Epithelial cell of proximal tubule (primary cell): Measurements from ENCODE around the gene CCDC9B. TPM values are rescaled to one million over a fixed set of nuclear protein-coding genes. Genes with fewer than 3 reads are reported as not detected.

ENCODE experiments used
- DNase-seq: peaks from one replicate; pipeline ENCODE4 v3.0.0-alpha.2; 2011; ENCODE audit warnings: low read depth
- H3K4me3 ChIP-seq: 2 replicates; pipeline ENCODE4 v1.5.1; 2011; ENCODE audit warnings: low read depth, mild to moderate bottlenecking, low read length
- CTCF ChIP-seq: conservative IDR thresholded peaks from 2 replicates; pipeline ENCODE4 v1.5.1; 2012; ENCODE audit warnings: low read depth, mild to moderate bottlenecking, low read length
- total RNA-seq: library from RNA; depleted of rRNA; stranded (reverse); fragments of >200 nt; gene quantifications from 2 replicates; pipeline ENCODE4 v1.2.3, GENCODE V29; 2015

The CCDC9B gene
- total RNA-seq, 1 donor from 2014 or later, result 4.6 TPM

GRCh38 chr15:40290545-40290917, 50.2 kb downstream of the CCDC9B start:
- TF ChIP-seq CTCF, result no peak
- DNase-seq, result no peak
- no peak overlapping the region for H3K4me3 ChIP-seq

GRCh38 chr15:40289140-40289775, 51.5 kb downstream of the CCDC9B start:
- TF ChIP-seq CTCF, result peak; percentile 24
- peak; percentile 46 for DNase-seq
- no peak overlapping the region for H3K4me3 ChIP-seq

- H3K4me3 ChIP-seq, result no peak overlapping the region
- no peak for DNase-seq
- TF ChIP-seq CTCF, result no peak
These were observed 52.8 kb downstream of the CCDC9B start for GRCh38 chr15:40287968-40288367.

- no peak for TF ChIP-seq CTCF
- no peak for DNase-seq
- H3K4me3 ChIP-seq, result no peak overlapping the region
These were observed 53.2 kb downstream of the CCDC9B start for GRCh38 chr15:40287505-40287904.

GRCh38 chr15:40286794-40287193, 53.9 kb downstream of the CCDC9B start:
- no peak for DNase-seq
- no peak for TF ChIP-seq CTCF

GRCh38 chr15:40286061-40286532, 54.6 kb downstream of the CCDC9B start:
- DNase-seq, result no peak
- TF ChIP-seq CTCF, result no peak
- no peak overlapping the region for H3K4me3 ChIP-seq

More at GRCh38 chr15:40286794-40287193, 53.9 kb downstream of the CCDC9B start:
- no peak overlapping the region for H3K4me3 ChIP-seq

- TF ChIP-seq CTCF, result no peak
- DNase-seq, result no peak
These were observed 55.2 kb downstream of the CCDC9B start for GRCh38 chr15:40285554-40286011.

More at GRCh38 chr15:40285554-40286011, 55.2 kb downstream of the CCDC9B start:
- H3K4me3 ChIP-seq, result no peak overlapping the region
